ENCODE measurements around the gene OLIG1. TPM values are rescaled to one million over a fixed set of nuclear protein-coding genes. Genes with fewer than 3 reads are reported as not detected.

The OLIG1 gene
- total and polyA plus RNA-seq, 2 of the 4 experiments (the other 2 are of a cell fraction), result not detected

DNA sequence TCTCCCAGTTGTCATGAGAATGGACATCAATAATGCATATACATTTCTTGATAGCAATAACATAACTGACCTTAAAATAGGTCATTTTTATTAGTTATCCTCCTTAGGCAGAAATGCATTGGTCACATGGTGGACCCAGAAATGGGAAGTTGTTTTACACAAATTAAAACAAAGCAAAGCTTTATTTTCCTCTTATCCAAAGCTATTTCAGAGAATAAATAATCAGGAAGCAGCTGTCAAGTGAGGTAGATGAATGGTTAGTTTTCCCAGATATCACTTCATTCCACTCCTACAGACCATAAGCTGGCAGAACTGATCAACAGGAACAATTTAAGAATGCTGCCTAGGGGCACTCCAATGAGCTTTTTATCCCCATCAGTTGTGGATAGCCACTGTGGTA, 16.0 kb upstream of the OLIG1 start:
- Histone ChIP-seq H4K8ac (ENCODE audit: low read depth in 2 of 2, low read length in 2 of 2) (no peak overlapping the region), H4K91ac (ENCODE audit: insufficient read depth, low read depth, low read length) (no peak overlapping the region), H3K27me3 (ENCODE audit: control insufficient read depth, insufficient read depth, low read length) (peaks cover 41% of the 10 kb centered on the region), H3K56ac (ENCODE audit: extremely low read depth, insufficient read depth, low read length) (no peak overlapping the region), H3K4me2 (ENCODE audit: low read depth, low read length) (no peak overlapping the region), H4K5ac (ENCODE audit: low read depth, low read length) (no peak overlapping the region), H2BK120ac (ENCODE audit: low read depth, low read length) (no peak overlapping the region), H3K36me3 (ENCODE audit: control insufficient read depth, insufficient read depth, low read length) (no peaks in the 10 kb centered on the region), H3K9me1 (ENCODE audit: insufficient read depth, low read length) (no peaks in the 10 kb centered on the region), H3K23ac (ENCODE audit: low read depth, low read length) (no peak overlapping the region), H3K9ac (ENCODE audit: low read depth, low read length) (no peak overlapping the region), H3K9me3 (ENCODE audit: control insufficient read depth, insufficient read depth, low read length) (no peaks in the 10 kb centered on the region), H2BK5ac (ENCODE audit: low read depth, low read length, poor library complexity, severe bottlenecking) (no peak overlapping the region), H3K4ac (ENCODE audit: low read depth, low read length) (no peak overlapping the region), H4K20me1 (ENCODE audit: insufficient read depth, low read length) (no peaks in the 10 kb centered on the region), H2BK15ac (ENCODE audit: low read depth, low read length) (no peak overlapping the region), H3K4me1 (ENCODE audit: control insufficient read depth, insufficient read depth, low read length) (no peaks in the 10 kb centered on the region), H3K14ac (replicated peaks; ENCODE audit: low read depth, low read length) (no peak overlapping the region), H2AK9ac (replicated peaks; ENCODE audit: low read depth, low read length, poor library complexity) (no peak overlapping the region), H3K18ac (ENCODE audit: low read depth, low read length) (no peak overlapping the region), H2AFZ (replicated peaks; ENCODE audit: low read length, poor library complexity) (no peak overlapping the region), H3K4me3 (ENCODE audit: insufficient read depth, low read depth, low read length) (no peak overlapping the region), H3K79me1 (ENCODE audit: low read depth in 1 of 2, low read length in 2 of 2) (no peaks in the 10 kb centered on the region), H3K27ac (ENCODE audit: insufficient read depth, low read length) (no peak overlapping the region), H2AK5ac (ENCODE audit: low read depth, low read length) (no peak overlapping the region), H2BK20ac (ENCODE audit: low read depth, low read length) (no peak overlapping the region)
- dilution Hi-C loops (cut with HindIII; ENCODE audit: low sequenced_read_pairs, unreplicated experiment), result no loop called here
- BruUV-seq (replicated peaks), result no TSS peak
- TF ChIP-seq, protein P1, sequence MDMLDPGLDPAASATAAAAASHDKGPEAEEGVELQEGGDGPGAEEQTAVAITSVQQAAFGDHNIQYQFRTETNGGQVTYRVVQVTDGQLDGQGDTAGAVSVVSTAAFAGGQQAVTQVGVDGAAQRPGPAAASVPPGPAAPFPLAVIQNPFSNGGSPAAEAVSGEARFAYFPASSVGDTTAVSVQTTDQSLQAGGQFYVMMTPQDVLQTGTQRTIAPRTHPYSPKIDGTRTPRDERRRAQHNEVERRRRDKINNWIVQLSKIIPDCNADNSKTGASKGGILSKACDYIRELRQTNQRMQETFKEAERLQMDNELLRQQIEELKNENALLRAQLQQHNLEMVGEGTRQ (IDR thresholded peaks at IDR 0.05; ENCODE audit: low read depth, low read length), result no peak
- TF ChIP-seq, protein P2, sequence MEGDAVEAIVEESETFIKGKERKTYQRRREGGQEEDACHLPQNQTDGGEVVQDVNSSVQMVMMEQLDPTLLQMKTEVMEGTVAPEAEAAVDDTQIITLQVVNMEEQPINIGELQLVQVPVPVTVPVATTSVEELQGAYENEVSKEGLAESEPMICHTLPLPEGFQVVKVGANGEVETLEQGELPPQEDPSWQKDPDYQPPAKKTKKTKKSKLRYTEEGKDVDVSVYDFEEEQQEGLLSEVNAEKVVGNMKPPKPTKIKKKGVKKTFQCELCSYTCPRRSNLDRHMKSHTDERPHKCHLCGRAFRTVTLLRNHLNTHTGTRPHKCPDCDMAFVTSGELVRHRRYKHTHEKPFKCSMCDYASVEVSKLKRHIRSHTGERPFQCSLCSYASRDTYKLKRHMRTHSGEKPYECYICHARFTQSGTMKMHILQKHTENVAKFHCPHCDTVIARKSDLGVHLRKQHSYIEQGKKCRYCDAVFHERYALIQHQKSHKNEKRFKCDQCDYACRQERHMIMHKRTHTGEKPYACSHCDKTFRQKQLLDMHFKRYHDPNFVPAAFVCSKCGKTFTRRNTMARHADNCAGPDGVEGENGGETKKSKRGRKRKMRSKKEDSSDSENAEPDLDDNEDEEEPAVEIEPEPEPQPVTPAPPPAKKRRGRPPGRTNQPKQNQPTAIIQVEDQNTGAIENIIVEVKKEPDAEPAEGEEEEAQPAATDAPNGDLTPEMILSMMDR (conservative IDR thresholded peaks at IDR 0.05; ENCODE audit: low read depth, low read length), result no peak
- no peak for TF ChIP-seq MAFK (IDR thresholded peaks at IDR 0.05; ENCODE audit: low read depth, low read length)
- no peak for TF ChIP-seq FOS (IDR thresholded peaks at IDR 0.05; ENCODE audit: low read depth, low read length)
- no peak for TF ChIP-seq MXI1 (IDR thresholded peaks at IDR 0.05; ENCODE audit: borderline replicate concordance, low read depth, low read length)
- no peak for TF ChIP-seq RAD21 (IDR thresholded peaks at IDR 0.05; ENCODE audit: low read length)
- no peak for TF ChIP-seq RCOR1 (IDR thresholded peaks at IDR 0.05; ENCODE audit: insufficient replicate concordance, low read length)
- no peak for TF ChIP-seq RFX5 (IDR thresholded peaks at IDR 0.05; ENCODE audit: low read depth, low read length)
- TF ChIP-seq, protein P3, sequence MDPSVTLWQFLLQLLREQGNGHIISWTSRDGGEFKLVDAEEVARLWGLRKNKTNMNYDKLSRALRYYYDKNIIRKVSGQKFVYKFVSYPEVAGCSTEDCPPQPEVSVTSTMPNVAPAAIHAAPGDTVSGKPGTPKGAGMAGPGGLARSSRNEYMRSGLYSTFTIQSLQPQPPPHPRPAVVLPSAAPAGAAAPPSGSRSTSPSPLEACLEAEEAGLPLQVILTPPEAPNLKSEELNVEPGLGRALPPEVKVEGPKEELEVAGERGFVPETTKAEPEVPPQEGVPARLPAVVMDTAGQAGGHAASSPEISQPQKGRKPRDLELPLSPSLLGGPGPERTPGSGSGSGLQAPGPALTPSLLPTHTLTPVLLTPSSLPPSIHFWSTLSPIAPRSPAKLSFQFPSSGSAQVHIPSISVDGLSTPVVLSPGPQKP (IDR thresholded peaks at IDR 0.05; ENCODE audit: borderline replicate concordance, low read depth, low read length), result no peak
- no peak for TF ChIP-seq MAZ (IDR thresholded peaks at IDR 0.05; ENCODE audit: borderline replicate concordance, low read depth, low read length)
- TF ChIP-seq BHLHE40 (IDR thresholded peaks at IDR 0.05; ENCODE audit: low read depth, low read length), result no peak
- no peak for TF ChIP-seq SMC3 (IDR thresholded peaks at IDR 0.05; ENCODE audit: low read depth, low read length)
- TF ChIP-seq CHD1 (IDR thresholded peaks at IDR 0.05; ENCODE audit: low read depth, low read length), result no peak
- TF ChIP-seq POLR2A (IDR thresholded peaks at IDR 0.05; ENCODE audit: low read depth, low read length), result no peak
- TF ChIP-seq NFE2L2 (IDR thresholded peaks at IDR 0.05; ENCODE audit: low read depth, low read length), result no peak
- no peak for TF ChIP-seq CEBPB (IDR thresholded peaks at IDR 0.05; ENCODE audit: low read depth, low read length)
- intact Hi-C loops (cut with micrococcal nuclease), result no loop called here
- POLR2A ChIA-PET (ENCODE audit: unreplicated experiment), result no interaction called here
- in situ Hi-C loops (cut with MboI; ENCODE audit: low sequenced_read_pairs), result no loop called here
- DNase-seq (no peak), ATAC-seq (ENCODE audit: low read depth) (no peak)
- CTCF ChIA-PET, result no interaction called here
